K562 (cell line): ENCODE data around the gene TNFRSF18. TPM values are rescaled to one million over a fixed set of nuclear protein-coding genes. Genes with fewer than 3 reads are reported as not detected.

Experiments
- ATAC-seq: fragments of 200-7000 bp; cut with Tn5 transposase; 3 replicates; pipeline ENCODE4 v1.9.1; 2020; ENCODE audit warnings: moderate library complexity
- BruUV-seq: library from RNA; stranded (reverse); fragments of 400-500 nt; replicated peaks from 2 replicates; lab custom pipeline; 2021; lab: Mats Ljungman, UMichigan
- CTCF ChIA-PET: fragments of 300-600 bp; formaldehyde crosslinking; extraction: SDS; loops from one replicate; lab custom pipeline; 2021; ENCODE audit warnings: low intra/inter-chr PET ratio; lab: Yijun Ruan, JAX
- POLR2A ChIA-PET: fragments of 300-600, 350-650 bp; sonication (Branson Sonifier 250); formaldehyde crosslinking; extraction: SDS; loops from one replicate; lab custom pipeline; 2021; ENCODE audit warnings: antibody characterized with exemption, inconsistent platforms; lab: Yijun Ruan, JAX
- DNase-seq, 4 experiments: peaks; one replicate each; pipeline versions ENCODE4 v3.0.0 to v3.0.0-alpha.2; 2011 to 2018; ENCODE audit warnings: low spot score in 3 of 4, mixed read lengths in 3 of 4; ENCODE audit errors: extremely low read depth in 1 of 4
- FAIRE-seq: peaks from 2 replicates; lab custom pipeline; 2011; peaks lifted over from hg19 to GRCh38; lab: Jason Lieb, UNC
- H2AFZ ChIP-seq: 2 replicates; pipeline ENCODE4 v1.6.0; 2011; ENCODE audit warnings: low read depth, low read length, control low read depth, inconsistent platforms
- H3K27ac ChIP-seq: fragments of 200-600 bp; 3 replicates; pipeline ENCODE4 v1.8.0; 2011; ENCODE audit warnings: low read depth, mild to moderate bottlenecking, control low read depth, inconsistent platforms, low read length, moderate library complexity, mixed read lengths; ENCODE audit errors: extremely low read depth
- H3K27me3 ChIP-seq, 2 experiments: fragments of 300-600 bp in 1 of 2; 2 replicates in 1 of 2; 3 replicates in 1 of 2; pipeline versions ENCODE4 v1.6.0 to v1.8.0; 2011; ENCODE audit warnings: inconsistent platforms in 2 of 2, low read length in 2 of 2, mild to moderate bottlenecking in 1 of 2, mixed read lengths in 1 of 2, moderate library complexity in 1 of 2; ENCODE audit not compliant: control insufficient read depth in 2 of 2, insufficient read depth in 2 of 2
- H3K36me3 ChIP-seq: fragments of 300-600 bp; 3 replicates; pipeline ENCODE4 v1.8.0; 2011; ENCODE audit warnings: mild to moderate bottlenecking, low read length, inconsistent platforms; ENCODE audit not compliant: control insufficient read depth, insufficient read depth
- H3K4me1 ChIP-seq, 2 experiments: fragments of 200-600 bp in 1 of 2; replicated peaks in 1 of 2; 2 replicates in 1 of 2; 3 replicates in 1 of 2; pipeline versions ENCODE4 v1.5.1 to v1.8.0; 2011; ENCODE audit warnings: inconsistent platforms in 2 of 2, low read length in 2 of 2, mild to moderate bottlenecking in 1 of 2, mixed read lengths in 1 of 2, moderate library complexity in 1 of 2; ENCODE audit not compliant: control insufficient read depth in 2 of 2, insufficient read depth in 2 of 2
- H3K4me2 ChIP-seq: 2 replicates; pipeline ENCODE4 v1.6.1; 2011; ENCODE audit warnings: low read length, control low read depth, inconsistent platforms, mixed read lengths; ENCODE audit not compliant: insufficient read depth
- H3K4me3 ChIP-seq: fragments of 200-600 bp; sonication (generic), shearing (Covaris generic); 2 replicates; pipeline ENCODE4 v1.5.1; 2016; ENCODE audit warnings: control low read depth, inconsistent platforms
- H3K79me2 ChIP-seq: fragments of 200-600 bp; 3 replicates; pipeline ENCODE4 v1.8.0; 2011; ENCODE audit warnings: low read length, inconsistent platforms; ENCODE audit not compliant: control insufficient read depth, insufficient read depth
- H3K9ac ChIP-seq, 2 experiments: 2 replicates each; pipeline versions ENCODE4 v1.6.0 to v1.6.1; 2011; ENCODE audit warnings: low read depth in 2 of 2, low read length in 2 of 2, control low read depth in 1 of 2, inconsistent platforms in 1 of 2, mild to moderate bottlenecking in 1 of 2, mixed read lengths in 1 of 2; ENCODE audit not compliant: insufficient read depth in 1 of 2
- H3K9me1 ChIP-seq: one replicate; pipeline ENCODE4 v1.6.0; 2011; ENCODE audit warnings: inconsistent platforms, mild to moderate bottlenecking, low read length, moderate library complexity; ENCODE audit not compliant: control insufficient read depth, insufficient read depth
- H3K9me3 ChIP-seq: replicated peaks from 2 replicates; pipeline ENCODE4 v1.5.1; 2011; ENCODE audit warnings: low read depth, low read length, inconsistent platforms; ENCODE audit not compliant: control insufficient read depth, insufficient read depth
- H4K20me1 ChIP-seq: replicated peaks from 2 replicates; pipeline ENCODE4 v1.6.1; 2011; ENCODE audit warnings: low read length, inconsistent platforms, mixed read lengths; ENCODE audit not compliant: control insufficient read depth, insufficient read depth
- CBFA2T2 ChIP-seq: fragments of 450-650 bp; conservative IDR thresholded peaks from 2 replicates; pipeline ENCODE4 v1.6.1; 2017; ENCODE audit warnings: mild to moderate bottlenecking
- CEBPB ChIP-seq: fragments of 450-650 bp; IDR thresholded peaks from 2 replicates; pipeline ENCODE4 v1.6.1; 2016; ENCODE audit warnings: missing genetic modification characterization, missing compliant biosample characterization
- DIDO1 ChIP-seq: fragments of 450-650 bp; IDR thresholded peaks from 2 replicates; pipeline ENCODE4 v1.6.1; 2016; ENCODE audit warnings: low read depth, missing biosample characterization, missing genetic modification characterization
- HCFC1 ChIP-seq: IDR thresholded peaks from 2 replicates; pipeline ENCODE4 v1.6.1; 2012; ENCODE audit warnings: low read depth, low read length, improper control_type of control experiment
- MAFG ChIP-seq: fragments of 450-650 bp; conservative IDR thresholded peaks from 2 replicates; pipeline ENCODE4 v1.6.1; 2016; ENCODE audit warnings: missing genetic modification characterization, missing compliant biosample characterization
- MEF2A ChIP-seq: IDR thresholded peaks from 2 replicates; pipeline ENCODE4 v1.6.1; 2011; ENCODE audit warnings: low read depth, mild to moderate bottlenecking, low read length, moderate library complexity; ENCODE audit not compliant: control insufficient read depth
- REST ChIP-seq, 2 experiments: fragments of 450-650 bp; formaldehyde crosslinking in 1 of 2; IDR thresholded peaks; 2 replicates each; pipeline versions ENCODE4 v1.4.0 to v1.6.1; 2014 to 2020; ENCODE audit warnings: mild to moderate bottlenecking in 2 of 2, borderline replicate concordance in 1 of 2, low read depth in 1 of 2
- XRCC4 ChIP-seq: IDR thresholded peaks from one replicate; pipeline ENCODE4 v1.6.1; 2011; ENCODE audit not compliant: insufficient read depth, insufficient read length; ENCODE audit errors: extremely low read depth
- ZFP36 ChIP-seq: fragments of 150-350 bp; IDR thresholded peaks from 2 replicates; pipeline ENCODE4 v1.6.1; 2018; ENCODE audit warnings: low read length, low read depth; ENCODE audit not compliant: partially characterized antibody
- ZNF165 ChIP-seq: fragments of 250-450 bp; sonication (Bioruptor Pico); IDR thresholded peaks from 2 replicates; pipeline ENCODE4 v1.4.0; 2020; ENCODE audit warnings: borderline replicate concordance
- ZNF431 ChIP-seq: sonication (generic); formaldehyde crosslinking; IDR thresholded peaks from 2 replicates; pipeline ENCODE4 v1.8.0; 2022; ENCODE audit warnings: mild to moderate bottlenecking, missing genetic modification reagents
- ZNF583 ChIP-seq: fragments of 250-450 bp; sonication (Bioruptor Pico); IDR thresholded peaks from 2 replicates; pipeline ENCODE4 v1.4.0; 2020
- WGBS: fragments of 100-300 bp; shearing (Covaris generic); methylation state at CpG from one replicate; pipeline ENCODE4 v1.1.6; 2016; ENCODE audit warnings: low coverage, mixed read lengths; ENCODE audit not compliant: insufficient coverage; ENCODE audit errors: missing lambda C conversion rate; 5-methylcytosine and 5-hydroxymethylcytosine counted together
- in situ Hi-C: fragments of 300-500 bp; cut with MboI; formaldehyde crosslinking; loops from 4 replicates; pipeline ENCODE4 v1.15.0; 2018; ENCODE audit warnings: inconsistent platforms, mixed read lengths
- intact Hi-C: fragments of 100-400 bp; cut with micrococcal nuclease; formaldehyde crosslinking; loops from 2 replicates; pipeline ENCODE4 v1.14.2; 2022
- polyA plus RNA-seq, 8 experiments: library from polyadenylated mRNA; depleted of rRNA in 4 of 8; stranded (reverse) in 5 of 8; unstranded in 3 of 8; fragments of >200 nt; fragmentation: Nextera tagmentation in 2 of 8; fragmentation: Illumina TruSeq in 1 of 8; extraction: Ambion mirVana in 2 of 8; extraction: Trizol in 1 of 8; gene quantifications; 2 replicates each; pipeline versions ENCODE4 v1.2.1 to v1.2.3, GENCODE V29; 2011 to 2014; ENCODE audit warnings: inconsistent platforms in 1 of 8, missing spikeins in 1 of 8
- total RNA-seq, 7 experiments: library from RNA; depleted of rRNA in 6 of 7; stranded (reverse); fragments of >200 nt in 6 of 7; fragmentation: Illumina TruSeq in 2 of 7; extraction: Trizol in 2 of 7; gene quantifications; 2 replicates each; pipeline versions ENCODE4 v1.2.1 to v1.2.3, GENCODE V29; 2011 to 2021; ENCODE audit warnings: low replicate concordance in 1 of 7
- TF ChIP-seq, protein P1 (sequence below): fragments of 250-450 bp; sonication (Bioruptor Pico); IDR thresholded peaks from 2 replicates; pipeline ENCODE4 v1.5.0; 2022; ENCODE audit warnings: mild to moderate bottlenecking

TNFRSF18 gene
- total and polyA plus RNA-seq, 9 of the 15 experiments (the other 6 are each of a cell fraction or from before 2014, with no cell fraction given) = 0.24 to 0.27 TPM; not detected in 7

- no peak overlapping the region for H3K27ac ChIP-seq
- no peaks in the 10 kb centered on the region for H3K79me2 ChIP-seq
- H3K36me3 ChIP-seq = no peaks in the 10 kb centered on the region
- no peaks in the 10 kb centered on the region for H3K27me3 ChIP-seq
- CTCF ChIA-PET = no interaction called here
- no peak overlapping the region for H3K9ac ChIP-seq
- POLR2A ChIA-PET = interaction anchor here (0.9 kb wide), 1 partner anchor 9 kb away, joined by 5 read pairs; no protein-coding TSS in a partner anchor
- DNase-seq (no peak), ATAC-seq (no peak), FAIRE-seq (no peak)
- H4K20me1 ChIP-seq = no peaks in the 10 kb centered on the region
- H3K4me2 ChIP-seq = no peak overlapping the region
- intact Hi-C loops (loop anchor here (5.0 kb wide), 1 partner anchor 85 kb away; no protein-coding TSS in a partner anchor), in situ Hi-C loops (no loop called here)
- no peak overlapping the region for H2AFZ ChIP-seq
- BruUV-seq = no TSS peak
- WGBS = 30% methylated on average over 16 of the region's 19 CpGs
- H3K4me3 ChIP-seq = no peak overlapping the region
- no peaks in the 10 kb centered on the region for H3K9me1 ChIP-seq
- H3K4me1 ChIP-seq = peaks cover 13 to 94% of the 10 kb centered on the region in 2 experiments; a peak in 4 of 5 replicates
- H3K9me3 ChIP-seq = no peaks in the 10 kb centered on the region
- TF ChIP-seq ZNF431 (CRISPR knock-in tag) (no peak), CBFA2T2 (no peak), XRCC4 (no peak), DIDO1 (no peak), ZNF583 (CRISPR knock-in tag) (no peak), CEBPB (no peak), MEF2A (no peak), HCFC1 (no peak), REST (IDR thresholded peaks at IDR 0.05; ENCODE audit: borderline replicate concordance) (no peak), REST (CRISPR knock-in tag; IDR thresholded peaks at IDR 0.05; ENCODE audit: low read depth) (no peak), MAFG (tag) (no peak), ZFP36 (peak; percentile 96), ZNF165 (CRISPR knock-in tag) (no peak)
- TF ChIP-seq, protein P1, sequence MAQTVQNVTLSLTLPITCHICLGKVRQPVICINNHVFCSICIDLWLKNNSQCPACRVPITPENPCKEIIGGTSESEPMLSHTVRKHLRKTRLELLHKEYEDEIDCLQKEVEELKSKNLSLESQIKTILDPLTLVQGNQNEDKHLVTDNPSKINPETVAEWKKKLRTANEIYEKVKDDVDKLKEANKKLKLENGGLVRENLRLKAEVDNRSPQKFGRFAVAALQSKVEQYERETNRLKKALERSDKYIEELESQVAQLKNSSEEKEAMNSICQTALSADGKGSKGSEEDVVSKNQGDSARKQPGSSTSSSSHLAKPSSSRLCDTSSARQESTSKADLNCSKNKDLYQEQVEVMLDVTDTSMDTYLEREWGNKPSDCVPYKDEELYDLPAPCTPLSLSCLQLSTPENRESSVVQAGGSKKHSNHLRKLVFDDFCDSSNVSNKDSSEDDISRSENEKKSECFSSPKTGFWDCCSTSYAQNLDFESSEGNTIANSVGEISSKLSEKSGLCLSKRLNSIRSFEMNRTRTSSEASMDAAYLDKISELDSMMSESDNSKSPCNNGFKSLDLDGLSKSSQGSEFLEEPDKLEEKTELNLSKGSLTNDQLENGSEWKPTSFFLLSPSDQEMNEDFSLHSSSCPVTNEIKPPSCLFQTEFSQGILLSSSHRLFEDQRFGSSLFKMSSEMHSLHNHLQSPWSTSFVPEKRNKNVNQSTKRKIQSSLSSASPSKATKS (CRISPR knock-in tag) = no peak
Observed at GRCh38 chr1:1206966-1207531, 657 bp upstream of the TNFRSF18 start.
